ENCODE results near the gene RND3.

DNA sequence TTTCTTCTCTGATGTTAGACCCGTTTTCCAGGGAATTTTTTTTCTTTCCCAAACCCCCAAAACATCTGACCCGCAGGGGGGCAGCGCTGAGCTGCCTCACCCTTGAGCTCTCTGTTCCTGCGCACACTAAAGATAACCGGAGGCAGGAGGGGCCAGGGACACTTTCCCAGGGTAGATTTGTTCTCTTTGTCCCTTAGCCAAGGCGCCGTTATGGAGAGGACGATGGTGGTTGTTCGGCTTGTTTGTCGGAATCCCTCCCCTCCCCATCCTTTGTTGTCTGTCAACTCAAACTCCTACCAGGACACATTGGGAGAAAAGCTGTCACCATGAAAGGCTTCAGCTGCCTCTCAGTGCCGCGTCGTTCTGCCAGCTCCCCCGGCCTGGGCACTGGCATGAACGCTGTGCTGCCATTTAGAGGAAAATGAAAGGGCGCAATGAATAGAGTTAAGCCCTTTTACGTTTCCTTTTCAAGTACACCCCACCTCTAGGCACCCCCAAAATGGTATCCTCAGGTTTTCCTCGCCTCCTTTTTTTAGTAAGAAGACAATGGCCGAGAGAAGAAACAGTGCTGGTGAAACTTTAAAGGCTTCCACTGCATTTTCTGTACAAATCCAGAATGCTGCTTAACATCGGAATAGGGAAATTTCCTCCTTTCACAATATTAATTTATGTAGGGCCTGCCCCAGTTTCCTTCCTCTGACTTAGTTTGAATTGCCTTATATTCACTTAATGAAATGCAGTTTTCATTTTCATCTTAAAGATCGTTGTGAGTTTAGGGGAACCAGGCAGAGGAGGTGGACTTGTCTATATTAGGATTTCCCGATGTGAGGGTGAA is 62.1 kb downstream of the RND3 start:
- no peak for TF ChIP-seq POLR2A (IDR thresholded peaks at IDR 0.05)
- TF ChIP-seq, protein P1, sequence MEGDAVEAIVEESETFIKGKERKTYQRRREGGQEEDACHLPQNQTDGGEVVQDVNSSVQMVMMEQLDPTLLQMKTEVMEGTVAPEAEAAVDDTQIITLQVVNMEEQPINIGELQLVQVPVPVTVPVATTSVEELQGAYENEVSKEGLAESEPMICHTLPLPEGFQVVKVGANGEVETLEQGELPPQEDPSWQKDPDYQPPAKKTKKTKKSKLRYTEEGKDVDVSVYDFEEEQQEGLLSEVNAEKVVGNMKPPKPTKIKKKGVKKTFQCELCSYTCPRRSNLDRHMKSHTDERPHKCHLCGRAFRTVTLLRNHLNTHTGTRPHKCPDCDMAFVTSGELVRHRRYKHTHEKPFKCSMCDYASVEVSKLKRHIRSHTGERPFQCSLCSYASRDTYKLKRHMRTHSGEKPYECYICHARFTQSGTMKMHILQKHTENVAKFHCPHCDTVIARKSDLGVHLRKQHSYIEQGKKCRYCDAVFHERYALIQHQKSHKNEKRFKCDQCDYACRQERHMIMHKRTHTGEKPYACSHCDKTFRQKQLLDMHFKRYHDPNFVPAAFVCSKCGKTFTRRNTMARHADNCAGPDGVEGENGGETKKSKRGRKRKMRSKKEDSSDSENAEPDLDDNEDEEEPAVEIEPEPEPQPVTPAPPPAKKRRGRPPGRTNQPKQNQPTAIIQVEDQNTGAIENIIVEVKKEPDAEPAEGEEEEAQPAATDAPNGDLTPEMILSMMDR (IDR thresholded peaks at IDR 0.05): no peak
